NCI-H1436 treated with DMSO at 0.1 percent for 48 hours (cell line): ENCODE data around the gene AWAT2.

ENCODE experiments used
- DNase-seq: peaks from one replicate; lab custom pipeline; 2025; lab: John Stamatoyannopoulos, UW

Gene AWAT2

GRCh38 chrX:69996113-69996468 lies 53.6 kb downstream of the AWAT2 start:
- DNase-seq: no peak

GRCh38 chrX:69995362-69996112 lies 54.2 kb downstream of the AWAT2 start:
- DNase-seq: no peak

- no peak for DNase-seq
Observed at GRCh38 chrX:69993494-69993893, 56.2 kb downstream of the AWAT2 start.

DNA sequence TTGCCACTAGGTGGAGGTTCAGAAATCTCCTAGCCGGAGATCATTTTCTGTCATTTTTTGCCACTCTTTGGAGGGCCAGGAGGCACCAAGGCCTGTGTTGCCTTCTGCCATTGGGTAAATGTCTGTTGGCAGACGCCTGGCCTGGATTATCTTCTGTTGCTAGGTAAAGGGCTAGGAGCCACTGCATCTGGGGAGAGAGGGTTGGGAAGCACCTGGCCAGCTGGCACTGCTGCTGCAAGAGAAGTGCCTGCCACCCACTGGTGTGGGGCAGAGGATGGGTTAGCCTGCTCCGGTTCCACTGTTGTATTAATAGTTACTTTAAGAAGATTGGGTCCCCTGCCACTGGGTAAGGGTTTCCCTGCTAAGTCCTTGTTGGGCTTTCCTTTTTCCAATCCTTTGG lies 58.1 kb downstream of the AWAT2 start:
- no peak for DNase-seq
